ENCODE results near the gene NUDT21.

The NUDT21 gene

DNA sequence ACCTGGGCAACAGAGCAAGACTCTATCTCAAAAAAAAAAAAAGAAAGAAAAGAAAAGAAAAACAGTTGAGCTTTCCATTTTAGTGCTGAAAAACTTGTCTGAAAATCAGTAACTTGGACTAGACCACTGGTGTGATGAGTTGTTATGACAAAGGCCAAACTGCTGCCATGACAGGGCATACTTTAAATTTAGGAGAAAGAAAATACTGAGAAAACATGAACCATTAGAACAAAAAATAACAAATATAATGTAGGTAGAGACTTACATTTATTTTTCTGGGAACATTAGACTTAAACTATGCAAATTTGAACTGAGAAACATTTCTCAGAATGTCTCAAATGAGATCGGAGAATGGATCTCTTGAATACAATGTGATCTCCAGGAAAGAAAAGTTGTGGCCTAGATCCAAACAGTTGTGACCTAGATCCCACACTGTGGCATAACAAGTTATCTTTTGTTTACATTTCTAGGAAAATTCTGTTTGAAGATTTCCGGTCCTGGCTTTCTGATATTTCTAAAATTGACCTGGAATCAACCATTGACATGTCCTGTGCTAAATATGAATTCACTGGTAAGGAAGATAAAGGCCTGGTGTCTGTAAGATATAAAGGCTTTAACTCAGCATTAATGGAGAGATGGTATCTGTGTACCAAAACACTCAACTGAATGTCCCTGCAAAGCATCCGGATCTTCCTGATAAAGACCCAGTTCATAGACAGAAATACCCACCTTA, 11.1 kb upstream of the NUDT21 start:
- DNase-seq (ENCODE audit: low spot score) = no peak

DNA sequence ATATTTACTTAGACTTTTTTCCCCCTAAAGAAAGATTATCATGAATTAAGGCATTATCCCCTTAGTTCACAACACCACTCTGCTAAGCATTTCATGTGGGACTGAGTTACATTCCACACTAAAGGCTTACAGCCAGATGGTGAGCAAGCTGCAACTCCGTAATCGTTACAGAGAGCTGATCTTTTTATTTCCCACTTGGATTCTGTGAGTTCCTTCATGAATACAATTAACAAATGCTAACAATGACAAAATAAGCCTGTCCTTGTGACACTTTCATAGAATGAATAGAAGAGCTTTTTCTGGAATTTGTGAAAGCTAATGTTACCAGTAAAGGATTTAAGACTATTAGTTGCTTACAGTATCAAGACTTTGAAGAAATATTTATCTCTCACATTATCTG, 9.0 kb upstream of the NUDT21 start:
- no peak for DNase-seq (ENCODE audit: low spot score)

DNA sequence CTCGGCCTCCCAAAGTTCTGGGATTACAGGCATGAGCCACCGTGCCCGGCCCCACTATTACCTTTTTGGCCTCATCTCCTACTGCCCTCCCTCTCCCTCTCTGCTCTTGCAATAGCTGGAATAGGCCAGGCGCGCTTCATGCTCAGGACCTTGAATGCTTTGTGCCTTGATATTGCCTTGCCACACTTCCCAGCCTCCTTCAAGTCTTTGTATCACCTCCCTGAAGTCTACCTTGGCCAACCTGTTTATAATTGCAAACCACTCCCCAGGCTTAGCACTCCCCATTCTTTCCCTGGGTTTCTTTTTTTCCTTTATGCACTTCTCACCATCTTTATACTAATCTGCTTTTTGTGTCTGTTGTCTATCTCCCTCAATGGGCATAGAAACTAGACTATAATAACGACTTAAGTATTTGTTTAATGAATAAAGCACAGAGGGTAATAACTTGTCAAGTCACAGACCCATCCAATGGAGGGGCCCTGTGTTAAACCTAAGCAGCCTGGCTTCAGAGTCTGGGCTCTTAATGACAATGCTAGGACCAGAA, 6.9 kb upstream of the NUDT21 start:
- no peak for DNase-seq (ENCODE audit: low spot score)

DNA sequence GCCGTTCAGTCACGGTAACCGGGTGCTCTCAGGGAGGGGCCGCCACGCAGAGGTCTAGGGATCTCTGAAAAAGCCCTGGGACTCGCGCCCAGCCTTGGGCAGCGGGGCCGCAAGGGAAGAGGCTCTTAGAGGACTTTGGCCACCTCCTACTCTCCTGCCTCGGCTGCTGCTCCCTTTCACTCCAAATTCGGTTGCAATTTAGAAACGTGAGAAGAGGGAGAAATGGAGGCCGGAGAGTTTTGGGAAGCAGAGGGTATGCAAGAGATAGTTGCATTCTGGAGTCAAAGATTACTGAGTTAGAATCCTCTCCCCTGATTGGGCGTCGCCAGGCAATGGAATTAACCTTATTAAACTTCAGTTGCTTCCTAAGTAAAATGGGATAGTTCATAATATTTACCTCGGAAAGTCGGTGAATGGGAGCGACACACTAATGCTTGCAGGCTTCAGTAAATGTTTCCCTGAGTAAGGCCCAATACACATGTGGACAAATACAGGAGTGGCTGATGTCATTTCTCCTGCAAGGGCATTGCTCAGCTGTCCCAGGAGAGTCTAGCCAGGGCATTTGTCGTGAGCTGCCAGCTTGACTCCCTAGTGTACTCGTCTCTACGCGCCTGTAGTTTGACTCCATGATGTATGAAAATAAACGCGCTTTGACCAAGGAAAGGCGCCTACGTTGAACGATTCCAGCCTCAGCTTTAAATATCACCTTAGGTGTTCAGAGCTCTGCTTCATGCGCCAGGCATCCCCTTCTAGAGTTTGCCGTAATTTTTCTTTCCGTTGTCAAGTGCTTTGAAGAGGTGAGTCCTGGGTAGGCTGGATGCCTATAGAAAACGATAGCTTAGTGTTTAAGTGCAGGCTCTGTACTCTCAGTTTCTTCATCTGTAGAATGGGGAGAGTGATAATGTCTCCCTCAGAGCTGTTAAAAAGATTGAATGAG, 889 bp upstream of the NUDT21 start:
- no peak for DNase-seq (ENCODE audit: low spot score)

DNA sequence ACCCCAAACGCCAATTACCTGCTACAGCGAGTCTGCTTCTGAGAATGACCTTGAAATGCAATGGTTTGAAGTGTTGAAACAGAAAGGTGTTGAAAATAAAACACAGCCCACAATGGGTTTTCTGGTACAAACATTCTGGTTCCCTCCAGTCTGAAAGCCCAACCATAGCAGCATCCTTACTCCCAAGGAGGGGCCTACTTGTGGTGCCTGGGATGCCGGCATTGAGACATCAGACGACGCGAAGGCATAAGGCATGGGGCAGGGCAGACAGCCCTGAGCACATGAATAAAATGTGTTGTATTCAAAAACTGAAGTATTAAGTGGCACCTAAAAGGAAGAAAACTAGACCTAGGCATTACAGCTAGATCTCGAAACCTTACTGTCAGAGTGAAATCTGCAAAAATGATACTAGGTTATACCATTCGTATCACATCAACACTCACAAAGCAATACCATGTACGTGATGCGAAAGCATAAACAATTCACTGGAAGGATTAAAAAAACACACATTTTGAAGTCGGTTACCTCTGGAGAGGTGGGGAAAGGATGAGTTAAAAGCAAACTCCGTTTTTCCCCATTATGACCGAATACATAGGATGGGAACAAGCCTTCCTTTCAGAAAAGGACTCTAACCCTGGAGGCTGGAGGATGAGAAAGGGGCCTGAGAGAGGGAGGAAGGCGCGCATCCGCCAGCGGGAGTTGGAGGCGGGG, 702 bp downstream of the NUDT21 start:
- no peak for DNase-seq (ENCODE audit: low spot score)

DNA sequence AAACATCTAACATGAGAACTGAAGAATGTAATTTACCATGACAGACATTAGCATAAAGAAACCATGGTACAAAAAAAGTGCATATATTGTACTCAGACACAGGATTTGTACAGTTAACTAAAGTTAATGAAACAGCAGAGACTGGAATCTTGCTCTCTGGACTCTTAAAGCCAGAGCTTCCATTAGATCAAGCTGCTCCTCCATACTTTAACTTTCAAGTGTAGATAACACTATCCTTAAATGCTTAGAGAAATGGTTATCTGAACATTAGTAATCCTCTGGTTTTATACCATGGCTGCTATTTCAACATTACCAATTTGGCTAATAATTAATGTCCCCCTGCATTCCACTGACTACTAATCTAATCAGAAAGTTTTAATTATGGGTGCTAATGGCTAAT, 3.1 kb downstream of the NUDT21 start:
- DNase-seq (ENCODE audit: low spot score) = no peak

DNA sequence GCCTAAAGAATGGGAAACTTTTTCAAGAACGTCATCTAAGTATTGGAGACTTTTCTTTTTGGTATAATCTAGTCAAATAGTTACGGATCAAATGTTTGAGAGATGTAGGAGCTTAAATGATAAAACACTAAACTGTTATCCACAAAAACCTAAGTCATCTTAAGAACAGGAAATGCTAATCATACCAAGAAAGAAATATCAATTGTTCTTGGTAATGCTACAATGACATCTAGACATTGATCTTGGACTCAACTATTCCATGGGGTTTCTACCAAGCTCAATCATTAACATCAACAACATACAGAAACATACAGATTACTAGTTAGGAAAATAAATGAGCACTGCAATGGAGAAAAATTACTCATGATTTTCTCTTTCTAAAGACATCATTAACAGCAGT, 3.8 kb downstream of the NUDT21 start:
- no peak for DNase-seq (ENCODE audit: low spot score)

DNA sequence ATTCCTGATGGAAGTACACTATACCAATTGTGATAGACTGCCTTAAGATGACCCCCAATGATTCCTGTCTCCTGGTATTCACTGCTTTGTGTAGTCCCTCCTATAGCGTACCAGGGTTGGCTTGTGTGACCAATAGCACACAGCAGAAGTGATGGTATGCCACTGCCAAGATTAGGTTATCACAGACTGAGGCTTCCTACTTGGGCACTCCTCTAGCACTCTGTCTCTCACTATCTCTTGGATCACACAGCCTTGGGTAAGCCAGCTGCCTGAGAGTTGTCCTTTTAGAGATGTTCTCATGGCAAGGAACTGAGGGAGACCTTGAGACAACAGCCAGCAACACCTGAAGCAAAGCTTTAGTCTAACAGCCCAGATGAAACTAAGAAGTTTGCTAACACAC, 13.1 kb downstream of the NUDT21 start:
- no peak for DNase-seq (ENCODE audit: low spot score)

DNA sequence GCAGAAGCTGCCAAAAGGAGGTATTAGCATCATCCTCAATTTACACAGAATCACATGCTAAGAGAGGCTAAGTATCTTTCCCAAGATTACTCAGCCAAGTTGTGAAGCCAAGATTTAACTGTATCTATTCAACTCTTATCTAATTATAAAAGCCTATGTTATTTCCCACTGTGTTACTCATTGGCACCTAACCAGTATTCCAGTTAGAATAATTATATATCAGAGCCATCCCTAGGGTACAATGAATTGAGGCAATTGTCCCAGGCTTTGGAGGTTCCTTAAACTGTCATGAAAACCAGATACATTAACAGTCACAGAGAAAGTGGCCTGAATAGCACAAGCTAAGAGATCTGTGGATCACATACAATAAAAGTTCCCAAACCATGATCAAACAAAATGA, 14.9 kb downstream of the NUDT21 start:
- no peak for DNase-seq (ENCODE audit: low spot score)

DNA sequence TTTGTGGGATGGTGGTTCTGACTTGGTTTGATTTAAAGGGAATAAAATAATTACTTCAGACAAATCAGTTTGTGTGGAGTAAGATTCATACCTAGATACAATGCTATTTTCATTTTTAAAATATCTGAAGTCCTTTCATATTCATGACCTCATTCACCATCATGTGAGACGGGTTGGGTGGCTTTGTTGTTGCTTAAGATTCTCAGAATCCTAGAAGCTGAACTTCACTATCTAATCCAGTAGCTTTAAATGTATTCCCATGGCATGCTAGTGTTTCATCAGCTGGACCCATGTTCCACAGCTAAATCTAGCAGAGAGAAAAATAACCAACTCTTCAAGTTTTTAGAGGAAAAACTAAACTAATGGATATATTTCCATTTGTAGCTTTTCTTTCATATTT, 23.0 kb downstream of the NUDT21 start:
- no peak for DNase-seq (ENCODE audit: low spot score)

DNA sequence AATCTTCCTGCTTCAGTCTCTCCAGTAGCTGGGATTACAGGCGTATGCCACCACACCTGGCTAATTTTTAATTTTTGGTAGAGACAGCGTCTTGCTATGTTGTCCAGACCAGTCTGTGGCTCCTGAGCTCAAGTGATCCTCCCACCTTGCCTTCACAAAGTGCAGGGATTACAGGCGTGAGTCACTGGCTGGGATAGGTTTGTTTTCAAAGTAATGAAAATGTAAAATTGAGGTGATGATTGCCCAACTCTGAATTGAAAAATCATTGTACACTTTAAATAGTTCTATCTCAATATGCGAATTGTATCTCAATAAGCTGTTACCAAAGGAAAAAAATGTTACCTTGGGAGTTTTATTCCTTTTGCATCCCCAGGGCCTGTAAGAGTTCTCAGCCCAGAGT, 24.5 kb downstream of the NUDT21 start:
- no peak for DNase-seq (ENCODE audit: low spot score)

DNA sequence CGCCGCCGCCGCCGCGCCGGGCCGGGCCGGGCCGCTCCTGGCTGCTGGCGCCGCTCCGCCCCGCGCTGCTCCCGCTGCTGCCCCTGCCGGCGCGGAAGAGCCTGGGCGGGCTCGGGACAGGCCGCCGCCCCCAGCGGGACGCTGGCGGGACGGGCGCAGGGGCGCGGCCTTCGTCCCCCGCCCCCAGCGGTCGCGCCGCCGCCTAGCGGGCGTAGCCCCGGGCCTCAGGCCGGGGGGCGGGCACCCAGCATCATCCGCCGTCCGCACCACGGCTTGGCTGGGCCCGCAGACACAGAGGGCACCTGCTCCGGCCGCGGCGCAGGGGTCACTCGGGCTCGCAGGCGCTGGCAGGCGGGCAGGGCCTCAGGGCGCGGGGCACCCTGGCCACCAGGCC, 25.7 kb downstream of the NUDT21 start, which contains the start of gene AMFR:
Gene AMFR (minus strand): TSS at position 107 of the 394 bp plus-strand sequence. CDS start 218 bp downstream, outside the sequence.
- peak; percentile 75 for DNase-seq (ENCODE audit: low spot score)

DNA sequence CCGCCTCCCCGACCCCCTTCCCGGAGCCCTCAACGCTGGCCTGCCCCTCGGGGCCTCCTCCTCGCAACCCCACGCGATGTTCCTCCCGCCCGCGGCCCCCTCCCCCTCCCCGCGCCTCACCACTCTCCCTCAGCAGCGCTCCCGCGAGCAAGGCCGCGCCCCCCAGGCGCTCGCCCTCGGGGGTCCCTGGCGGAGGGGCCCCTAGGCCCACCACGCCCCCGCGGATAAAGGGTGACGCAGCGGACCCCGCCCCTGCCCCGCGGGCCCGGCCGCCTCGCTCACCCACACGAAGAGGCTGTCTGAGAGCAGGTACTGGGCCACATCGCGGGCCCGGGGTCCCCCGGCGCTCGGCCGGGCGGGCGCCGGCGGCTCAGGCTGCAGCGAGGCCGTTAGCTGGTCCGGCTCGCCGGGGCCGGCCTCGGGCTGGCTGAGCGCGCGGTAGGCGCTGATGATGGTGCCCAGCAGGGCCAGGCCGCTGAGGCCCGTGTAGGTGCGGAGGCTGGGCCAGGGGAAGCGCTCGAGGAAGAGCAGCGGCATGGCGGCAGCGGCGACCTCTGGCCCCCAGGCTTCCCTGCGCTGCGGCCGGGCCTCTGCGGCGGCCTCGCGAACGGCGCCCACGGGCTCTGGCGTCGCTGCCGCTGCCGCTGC, 26.2 kb downstream of the NUDT21 start:
- DNase-seq (ENCODE audit: low spot score) = peak; percentile 75

DNA sequence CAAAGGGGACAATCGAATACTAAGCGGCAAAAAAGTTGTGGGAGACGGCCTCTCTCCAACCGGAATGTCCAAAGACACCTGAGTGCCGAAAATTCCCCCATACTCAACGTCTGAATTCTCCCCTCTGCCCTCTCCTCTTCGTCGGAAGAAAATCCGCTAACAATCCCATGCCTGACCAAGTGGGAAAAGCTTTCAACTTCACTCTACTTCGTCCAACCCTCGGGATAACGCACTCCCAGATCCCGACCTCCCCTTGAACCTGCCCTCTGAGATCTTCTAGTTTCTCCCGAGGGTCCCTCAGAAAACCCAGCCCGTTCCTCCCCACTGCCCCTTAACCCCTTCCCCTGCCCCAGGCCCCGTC, 26.7 kb downstream of the NUDT21 start:
- DNase-seq (ENCODE audit: low spot score) = no peak

DNA sequence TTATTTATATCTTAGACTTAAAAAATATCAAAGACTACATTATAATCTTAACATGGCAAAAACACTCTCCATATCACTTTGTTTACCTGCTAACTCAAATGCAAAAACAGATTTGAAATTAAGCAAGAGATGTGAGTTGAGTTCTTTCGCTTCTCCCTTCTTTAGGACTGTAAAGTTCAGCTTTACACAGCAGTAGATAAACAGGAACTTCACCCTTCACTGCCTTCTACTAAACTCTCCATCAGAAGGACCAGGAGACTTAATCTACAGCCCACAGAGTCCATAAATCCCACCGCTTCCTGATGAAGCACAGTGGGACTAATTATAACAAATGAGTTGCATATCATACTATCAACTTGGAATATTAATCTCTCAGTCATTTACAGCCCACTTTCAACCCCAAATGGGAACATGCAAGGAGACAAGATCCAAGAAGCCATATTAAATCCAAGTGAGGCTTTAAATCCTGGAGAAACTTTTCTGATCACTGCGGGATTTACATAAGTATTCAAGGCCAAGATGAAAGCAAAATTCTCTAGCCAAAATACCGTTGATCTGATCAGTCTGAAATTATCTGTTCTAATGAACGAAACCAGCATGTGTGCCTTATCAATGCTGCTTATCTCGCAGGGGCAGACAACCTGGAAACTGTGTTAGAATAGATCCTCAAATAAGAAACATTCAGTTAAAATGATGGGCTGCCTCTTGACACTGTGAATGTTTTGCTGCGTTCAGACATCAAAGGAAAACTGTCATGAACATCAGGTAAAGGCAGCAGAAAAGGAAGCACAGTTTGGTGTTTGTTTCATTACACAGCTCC, 27.3 kb downstream of the NUDT21 start:
- no peak for DNase-seq (ENCODE audit: low spot score)

DNA sequence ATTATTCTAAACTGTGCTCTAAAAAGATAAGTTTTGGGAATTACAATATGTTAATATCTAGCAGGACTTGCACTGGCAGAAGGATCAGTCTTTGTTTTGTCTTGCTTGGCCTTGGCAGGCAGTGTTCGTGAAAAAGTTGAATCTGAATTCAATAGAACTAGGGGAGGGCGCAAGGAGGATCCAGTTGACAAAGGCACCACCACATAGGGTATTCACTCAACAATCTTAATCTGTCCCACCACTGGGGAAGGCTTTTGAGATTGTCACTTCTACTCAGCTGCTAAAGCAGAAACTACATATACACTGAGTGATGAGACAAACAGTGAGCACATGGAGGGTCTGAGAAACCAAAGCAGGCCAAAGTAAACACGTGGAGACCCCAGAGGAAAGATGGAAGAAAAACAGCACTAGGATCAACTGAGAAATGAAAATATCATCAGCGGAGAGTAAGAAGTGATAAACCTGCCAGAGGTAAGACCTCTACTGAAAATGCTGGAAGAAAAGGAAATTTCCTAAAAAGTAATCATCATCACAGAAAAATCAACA, 28.2 kb downstream of the NUDT21 start:
- no peak for DNase-seq (ENCODE audit: low spot score)

DNA sequence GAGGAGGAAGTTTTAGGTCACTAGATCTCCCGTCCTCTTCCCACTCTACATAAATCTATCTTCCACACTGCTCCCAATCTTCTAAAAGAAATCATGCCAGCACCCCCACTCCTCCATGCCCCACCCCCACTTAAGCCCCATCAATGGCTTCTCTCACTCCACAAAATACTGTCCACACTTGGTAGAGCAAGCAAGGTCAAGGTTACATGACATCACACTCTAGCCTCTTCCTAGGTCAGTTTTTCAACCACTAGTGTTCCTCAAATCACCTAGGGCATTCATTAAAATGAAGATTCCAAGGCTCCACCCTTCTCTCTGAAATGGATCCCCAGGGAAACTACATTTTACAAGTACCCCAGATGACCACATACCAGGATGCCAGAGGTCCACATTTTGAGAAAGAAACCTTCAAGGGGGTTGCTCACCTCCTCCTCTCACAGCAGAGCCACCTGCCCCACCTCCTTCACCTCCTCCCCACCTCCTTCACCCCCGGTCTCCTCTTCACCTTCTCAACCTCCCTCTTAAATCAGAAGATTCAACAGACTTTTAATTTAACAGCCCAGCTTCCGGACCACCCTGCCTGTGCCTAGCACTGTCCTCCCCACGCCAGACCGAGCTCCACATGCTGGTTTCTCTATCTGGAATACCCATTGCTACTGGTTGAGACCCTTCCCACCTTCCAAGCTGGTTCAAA, 29.0 kb downstream of the NUDT21 start:
- no peak for DNase-seq (ENCODE audit: low spot score)

DNA sequence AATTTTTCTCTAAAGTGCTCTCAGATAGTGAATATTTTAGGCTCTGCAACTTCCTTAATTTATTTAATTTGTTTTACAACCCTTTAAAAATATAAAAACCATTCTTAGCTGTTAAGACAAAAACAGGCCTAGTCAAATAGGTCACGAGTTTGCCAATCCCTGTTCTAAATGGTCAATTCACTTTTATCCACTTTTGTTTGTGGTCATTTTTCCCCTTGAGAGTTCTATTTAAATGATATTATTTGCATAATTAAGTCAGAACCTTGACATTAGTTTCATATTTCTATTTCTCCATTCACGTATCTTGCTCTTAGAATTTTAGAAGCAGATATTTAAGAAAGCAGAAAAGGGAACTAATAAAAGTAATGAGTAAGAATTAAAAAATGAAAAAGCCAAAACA, 29.8 kb downstream of the NUDT21 start:
- no peak for DNase-seq (ENCODE audit: low spot score)

DNA sequence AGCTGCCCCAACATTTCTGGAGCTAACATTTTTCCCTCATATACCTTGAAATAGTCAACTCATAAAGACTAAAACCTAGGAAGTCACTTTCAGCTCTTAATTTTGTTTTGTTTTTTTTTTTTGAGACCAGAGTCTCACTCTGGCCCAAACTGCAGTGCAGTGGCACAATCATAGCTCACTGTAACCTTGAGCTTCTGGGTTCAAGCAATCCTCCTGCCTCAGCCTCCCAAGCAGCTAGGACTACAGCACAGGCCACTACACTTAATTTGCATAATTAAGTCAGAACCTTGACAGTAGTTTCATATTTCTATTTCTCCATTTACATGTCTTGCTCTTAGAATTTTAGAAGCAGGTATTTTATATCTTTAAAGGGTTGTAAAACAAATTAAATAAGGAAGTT, 30.5 kb downstream of the NUDT21 start:
- no peak for DNase-seq (ENCODE audit: low spot score)
